Liver (tissue), 9 donors: ENCODE data around the gene RORC. TPM values are rescaled to one million over a fixed set of nuclear protein-coding genes. Genes with fewer than 3 reads are reported as not detected.
A peak's percentile ranks its signal among the peaks of the same experiment; 100 is the strongest.

Source experiments
- DNase-seq: peaks from one replicate; pipeline ENCODE4 v3.0.0-alpha.2; 2017; ENCODE audit warnings: low spot score
- H3K27ac ChIP-seq, 2 donors: one replicate each; pipeline ENCODE4 v1.7.0; 2013; ENCODE audit warnings: inconsistent platforms in 2 of 2, low read length in 2 of 2, control low read depth in 1 of 2, low read depth in 1 of 2, mild to moderate bottlenecking in 1 of 2
- H3K27me3 ChIP-seq, 4 donors: one replicate each; pipeline versions ENCODE4 v1.6.1 to v1.7.0; 2013; ENCODE audit warnings: low read length in 3 of 4, inconsistent platforms in 1 of 4, mild to moderate bottlenecking in 1 of 4, moderate library complexity in 1 of 4; ENCODE audit not compliant: control insufficient read depth in 4 of 4, insufficient read depth in 4 of 4
- H3K36me3 ChIP-seq, 4 donors: one replicate each; pipeline versions ENCODE4 v1.6.1 to v1.7.0; 2013; ENCODE audit warnings: low read length in 3 of 4, mild to moderate bottlenecking in 3 of 4, low read depth in 1 of 4, moderate library complexity in 1 of 4; ENCODE audit not compliant: control insufficient read depth in 4 of 4, insufficient read depth in 3 of 4
- H3K4me1 ChIP-seq, 4 donors: one replicate each; pipeline versions ENCODE4 v1.6.1 to v1.7.0; 2013; ENCODE audit warnings: low read length in 3 of 4, mild to moderate bottlenecking in 3 of 4, moderate library complexity in 1 of 4; ENCODE audit not compliant: control insufficient read depth in 4 of 4, insufficient read depth in 4 of 4
- H3K4me3 ChIP-seq, 3 donors: one replicate each; pipeline versions ENCODE4 v1.6.1 to v1.7.0; 2013; ENCODE audit warnings: low read length in 3 of 3, control low read depth in 1 of 3, low read depth in 1 of 3, mild to moderate bottlenecking in 1 of 3
- H3K9ac ChIP-seq, 2 donors: one replicate each; pipeline ENCODE4 v1.7.0; 2013; ENCODE audit warnings: low read length in 2 of 2, mild to moderate bottlenecking in 2 of 2, moderate library complexity in 2 of 2, control low read depth in 1 of 2, low read depth in 1 of 2
- H3K9me3 ChIP-seq, 4 donors: one replicate each; pipeline versions ENCODE4 v1.6.1 to v1.7.0; 2013; ENCODE audit warnings: low read length in 3 of 4; ENCODE audit not compliant: control insufficient read depth in 4 of 4
- EGR1 ChIP-seq, 2 donors: IDR thresholded peaks; 2 replicates each; pipeline ENCODE4 v1.6.1; 2016 to 2018; ENCODE audit warnings: antibody characterized with exemption in 2 of 2, low read depth in 2 of 2
- GABPA ChIP-seq, 2 donors: IDR thresholded peaks in 1 of 2; conservative IDR thresholded peaks in 1 of 2; 2 replicates each; pipeline ENCODE4 v1.6.1; 2016; ENCODE audit warnings: antibody characterized with exemption in 2 of 2, mild to moderate bottlenecking in 1 of 2, moderate library complexity in 1 of 2
- HNF4G ChIP-seq: IDR thresholded peaks from 2 replicates; pipeline ENCODE4 v1.6.1; 2016; ENCODE audit warnings: antibody characterized with exemption
- JUND ChIP-seq, 2 donors: IDR thresholded peaks; 2 replicates each; pipeline ENCODE4 v1.6.1; 2016; ENCODE audit warnings: antibody characterized with exemption in 2 of 2
- NR2F2 ChIP-seq: IDR thresholded peaks from 2 replicates; pipeline ENCODE4 v1.6.1; 2016; ENCODE audit warnings: antibody characterized with exemption
- RXRA ChIP-seq, 2 donors: IDR thresholded peaks; 2 replicates each; pipeline ENCODE4 v1.6.1; 2017 to 2018; ENCODE audit warnings: antibody characterized with exemption in 2 of 2, mild to moderate bottlenecking in 1 of 2
- SP1 ChIP-seq: IDR thresholded peaks from 2 replicates; pipeline ENCODE4 v1.6.1; 2018; ENCODE audit warnings: antibody characterized with exemption, mild to moderate bottlenecking
- TAF1 ChIP-seq: conservative IDR thresholded peaks from 2 replicates; pipeline ENCODE4 v1.6.1; 2016; ENCODE audit warnings: antibody characterized with exemption, mild to moderate bottlenecking
- YY1 ChIP-seq: IDR thresholded peaks from 2 replicates; pipeline ENCODE4 v1.6.1; 2016; ENCODE audit warnings: antibody characterized with exemption, mild to moderate bottlenecking
- WGBS: extraction: QIAGEN DNeasy Blood & Tissue Kit; methylation state at CpG from one replicate; pipeline ENCODE4 v1.1.7; 2013; 5-methylcytosine and 5-hydroxymethylcytosine counted together
- polyA plus RNA-seq, 2 donors: library from polyadenylated mRNA; stranded (reverse) in 1 of 2; unstranded in 1 of 2; fragments of 200-250 nt in 1 of 2; fragments of >200 nt in 1 of 2; fragmentation: Nextera tagmentation in 1 of 2; extraction: Ambion mirVana in 1 of 2; gene quantifications; one replicate each; pipeline versions ENCODE4 v1.2.1 to v1.2.3, GENCODE V29; 2013 to 2015
- total RNA-seq, 2 donors: library from RNA; depleted of rRNA; stranded (reverse); fragments of >200 nt; gene quantifications; one replicate each; pipeline ENCODE4 v1.2.3, GENCODE V29; 2014
- TF ChIP-seq, protein P1 (sequence below): IDR thresholded peaks from 2 replicates; pipeline ENCODE4 v1.6.1; 2016; ENCODE audit warnings: antibody characterized with exemption
- TF ChIP-seq, protein P2 (sequence below): IDR thresholded peaks from 2 replicates; pipeline ENCODE4 v1.6.1; 2016; ENCODE audit warnings: antibody characterized with exemption, mild to moderate bottlenecking
- TF ChIP-seq, protein P3 (sequence below): IDR thresholded peaks from 2 replicates; pipeline ENCODE4 v1.6.1; 2016; ENCODE audit warnings: antibody characterized with exemption
- donor health status: healthy.
- donor health status: healthy.
- donor health status: healthy.
- donor health status: healthy.
- donor health status: healthy.

Gene RORC
- total and polyA plus RNA-seq, 4 donors: 2.9 to 59.2 (median 13.0) TPM

DNA sequence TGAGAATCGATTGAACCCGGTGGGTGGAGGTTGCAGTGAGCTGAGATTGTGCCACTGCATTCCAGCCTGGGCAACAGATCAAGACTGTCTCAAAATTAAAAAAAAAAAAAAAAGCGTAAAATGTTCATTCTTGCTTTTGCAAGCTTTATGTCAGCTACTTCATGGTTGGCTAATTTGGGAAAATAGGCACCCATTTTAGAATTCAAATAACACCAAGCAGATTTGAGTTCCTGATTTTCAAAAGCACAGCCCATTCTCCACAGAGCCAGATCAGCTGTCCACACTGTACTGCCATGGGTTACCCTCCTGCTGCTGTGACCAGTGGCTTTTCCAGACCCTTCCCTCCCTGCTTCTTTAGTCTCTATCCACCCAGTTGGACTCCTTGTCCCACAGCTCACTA, 17.5 kb upstream of the RORC start:
- Histone ChIP-seq H3K27me3 (no peaks in the 10 kb centered on the region), H3K36me3 (no peaks in the 10 kb centered on the region), H3K27ac (no peak overlapping the region), H3K4me1 (peaks cover 0 to 4% (median 0%) of the 10 kb centered on the region in 4 donors), H3K4me3 (no peak overlapping the region), H3K9me3 (no peaks in the 10 kb centered on the region), H3K9ac (no peak overlapping the region)
- DNase-seq: no peak
- TF ChIP-seq, protein P1, sequence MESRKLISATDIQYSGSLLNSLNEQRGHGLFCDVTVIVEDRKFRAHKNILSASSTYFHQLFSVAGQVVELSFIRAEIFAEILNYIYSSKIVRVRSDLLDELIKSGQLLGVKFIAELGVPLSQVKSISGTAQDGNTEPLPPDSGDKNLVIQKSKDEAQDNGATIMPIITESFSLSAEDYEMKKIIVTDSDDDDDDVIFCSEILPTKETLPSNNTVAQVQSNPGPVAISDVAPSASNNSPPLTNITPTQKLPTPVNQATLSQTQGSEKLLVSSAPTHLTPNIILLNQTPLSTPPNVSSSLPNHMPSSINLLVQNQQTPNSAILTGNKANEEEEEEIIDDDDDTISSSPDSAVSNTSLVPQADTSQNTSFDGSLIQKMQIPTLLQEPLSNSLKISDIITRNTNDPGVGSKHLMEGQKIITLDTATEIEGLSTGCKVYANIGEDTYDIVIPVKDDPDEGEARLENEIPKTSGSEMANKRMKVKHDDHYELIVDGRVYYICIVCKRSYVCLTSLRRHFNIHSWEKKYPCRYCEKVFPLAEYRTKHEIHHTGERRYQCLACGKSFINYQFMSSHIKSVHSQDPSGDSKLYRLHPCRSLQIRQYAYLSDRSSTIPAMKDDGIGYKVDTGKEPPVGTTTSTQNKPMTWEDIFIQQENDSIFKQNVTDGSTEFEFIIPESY: no peak
- TF ChIP-seq, protein P2, sequence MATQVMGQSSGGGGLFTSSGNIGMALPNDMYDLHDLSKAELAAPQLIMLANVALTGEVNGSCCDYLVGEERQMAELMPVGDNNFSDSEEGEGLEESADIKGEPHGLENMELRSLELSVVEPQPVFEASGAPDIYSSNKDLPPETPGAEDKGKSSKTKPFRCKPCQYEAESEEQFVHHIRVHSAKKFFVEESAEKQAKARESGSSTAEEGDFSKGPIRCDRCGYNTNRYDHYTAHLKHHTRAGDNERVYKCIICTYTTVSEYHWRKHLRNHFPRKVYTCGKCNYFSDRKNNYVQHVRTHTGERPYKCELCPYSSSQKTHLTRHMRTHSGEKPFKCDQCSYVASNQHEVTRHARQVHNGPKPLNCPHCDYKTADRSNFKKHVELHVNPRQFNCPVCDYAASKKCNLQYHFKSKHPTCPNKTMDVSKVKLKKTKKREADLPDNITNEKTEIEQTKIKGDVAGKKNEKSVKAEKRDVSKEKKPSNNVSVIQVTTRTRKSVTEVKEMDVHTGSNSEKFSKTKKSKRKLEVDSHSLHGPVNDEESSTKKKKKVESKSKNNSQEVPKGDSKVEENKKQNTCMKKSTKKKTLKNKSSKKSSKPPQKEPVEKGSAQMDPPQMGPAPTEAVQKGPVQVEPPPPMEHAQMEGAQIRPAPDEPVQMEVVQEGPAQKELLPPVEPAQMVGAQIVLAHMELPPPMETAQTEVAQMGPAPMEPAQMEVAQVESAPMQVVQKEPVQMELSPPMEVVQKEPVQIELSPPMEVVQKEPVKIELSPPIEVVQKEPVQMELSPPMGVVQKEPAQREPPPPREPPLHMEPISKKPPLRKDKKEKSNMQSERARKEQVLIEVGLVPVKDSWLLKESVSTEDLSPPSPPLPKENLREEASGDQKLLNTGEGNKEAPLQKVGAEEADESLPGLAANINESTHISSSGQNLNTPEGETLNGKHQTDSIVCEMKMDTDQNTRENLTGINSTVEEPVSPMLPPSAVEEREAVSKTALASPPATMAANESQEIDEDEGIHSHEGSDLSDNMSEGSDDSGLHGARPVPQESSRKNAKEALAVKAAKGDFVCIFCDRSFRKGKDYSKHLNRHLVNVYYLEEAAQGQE: no peak
- TF ChIP-seq EGR1 (IDR thresholded peaks at IDR 0.05; ENCODE audit: low read depth in 2 of 2) (no peak), HNF4G (no peak), RXRA (IDR thresholded peaks at IDR 0.05) (no peak), YY1 (no peak)
- TF ChIP-seq, protein P3, sequence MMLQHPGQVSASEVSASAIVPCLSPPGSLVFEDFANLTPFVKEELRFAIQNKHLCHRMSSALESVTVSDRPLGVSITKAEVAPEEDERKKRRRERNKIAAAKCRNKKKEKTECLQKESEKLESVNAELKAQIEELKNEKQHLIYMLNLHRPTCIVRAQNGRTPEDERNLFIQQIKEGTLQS: no peak
- WGBS: 86% methylated on average over 3 of the region's 3 CpGs

DNA sequence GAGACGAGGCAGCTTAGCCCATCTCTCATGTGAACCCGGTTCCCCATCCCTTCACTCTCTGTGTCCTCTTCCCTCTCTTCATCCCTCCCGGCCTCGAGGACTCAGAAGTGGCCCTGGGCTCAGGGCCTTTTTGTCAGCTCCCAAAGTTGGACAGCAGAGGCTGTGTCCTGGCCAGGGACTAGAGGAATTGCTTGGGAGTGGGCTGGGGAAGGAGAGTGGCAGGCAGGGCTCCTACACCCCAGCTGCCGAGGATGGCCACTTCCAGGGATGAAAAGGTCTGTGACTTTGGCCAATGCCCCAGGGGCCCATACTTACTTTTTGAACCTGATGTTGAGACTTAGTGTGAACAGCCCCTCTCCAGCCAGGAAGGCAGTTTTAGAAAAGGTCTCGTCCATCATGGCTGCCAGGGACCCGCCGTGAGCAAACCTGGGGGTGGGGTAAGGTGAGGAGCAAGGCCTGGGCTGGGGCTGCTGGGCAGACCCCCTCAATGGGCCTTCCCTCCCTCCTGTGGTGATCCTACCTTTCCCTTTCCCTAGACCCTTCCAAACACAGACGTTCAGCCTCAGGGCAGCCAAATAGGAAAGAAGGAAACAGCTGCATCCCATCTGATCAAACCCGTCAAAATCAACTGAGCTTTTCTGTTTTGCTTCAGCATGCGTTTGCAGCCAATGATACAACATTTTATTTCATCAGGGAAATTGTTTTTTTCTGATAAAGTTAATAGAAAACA, 16.4 kb upstream of the RORC start:
- Histone ChIP-seq H3K9me3 (no peaks in the 10 kb centered on the region), H3K27me3 (no peaks in the 10 kb centered on the region), H3K9ac (no peak overlapping the region), H3K27ac (no peak overlapping the region), H3K36me3 (no peaks in the 10 kb centered on the region), H3K4me3 (no peak overlapping the region), H3K4me1 (peaks cover 0 to 4% (median 0%) of the 10 kb centered on the region in 4 donors)
- TF ChIP-seq SP1 (no peak), TAF1 (no peak), NR2F2 (peak; percentile 26), JUND (IDR thresholded peaks at IDR 0.05) (no peak), GABPA (IDR thresholded peaks at IDR 0.05 in 1 of 2, conservative IDR thresholded peaks at IDR 0.05 in 1 of 2) (no peak)
- 78% methylated on average over 11 of the region's 11 CpGs for WGBS
- DNase-seq: no peak
